GM03348 (cell line): Measurements from ENCODE around the gene DLST.

Source experiments
- DNase-seq: peaks from one replicate; pipeline ENCODE4 v3.0.0; 2012; ENCODE audit warnings: low spot score

The DLST gene

DNA sequence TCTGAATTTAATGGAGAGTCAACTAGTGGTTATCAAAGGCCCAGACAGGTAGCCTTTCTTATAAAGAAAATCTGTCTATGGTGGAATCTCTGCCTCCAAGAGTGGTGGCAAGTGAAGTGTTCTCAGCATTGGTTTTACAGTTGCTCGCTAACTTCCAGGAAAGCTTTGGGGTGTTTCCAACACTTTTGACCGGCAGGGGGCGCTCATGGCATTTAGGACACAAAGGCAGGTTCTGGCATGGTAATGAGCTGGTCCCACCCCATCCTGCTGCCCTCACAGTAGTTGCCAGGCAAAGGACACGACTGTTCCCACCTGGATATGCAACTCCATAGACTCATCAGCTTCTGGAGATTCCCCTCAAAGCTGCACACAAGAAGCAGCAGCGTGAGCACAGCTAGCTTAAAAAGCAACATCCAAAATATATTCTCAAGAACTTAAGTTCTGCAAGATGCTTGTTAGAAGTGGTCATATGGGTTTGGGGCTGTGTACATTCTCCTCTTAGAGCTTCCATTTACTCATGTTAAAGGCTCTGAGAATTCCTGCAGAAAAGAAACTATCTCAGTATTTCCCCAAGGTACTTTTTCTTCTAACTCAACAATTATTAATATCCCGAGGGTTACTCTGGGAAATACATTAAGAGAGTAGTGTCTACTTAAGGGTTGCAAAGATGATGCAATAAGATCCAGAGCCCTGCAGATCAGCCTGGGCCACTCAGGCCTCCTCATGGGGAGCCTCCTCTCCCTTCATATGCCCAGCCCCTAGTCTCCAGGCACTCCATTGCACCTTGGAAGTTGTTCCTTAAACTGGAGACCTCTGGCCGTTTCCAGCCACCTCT, 20.6 kb upstream of the DLST start:
- DNase-seq, result peak; percentile 85

DNA sequence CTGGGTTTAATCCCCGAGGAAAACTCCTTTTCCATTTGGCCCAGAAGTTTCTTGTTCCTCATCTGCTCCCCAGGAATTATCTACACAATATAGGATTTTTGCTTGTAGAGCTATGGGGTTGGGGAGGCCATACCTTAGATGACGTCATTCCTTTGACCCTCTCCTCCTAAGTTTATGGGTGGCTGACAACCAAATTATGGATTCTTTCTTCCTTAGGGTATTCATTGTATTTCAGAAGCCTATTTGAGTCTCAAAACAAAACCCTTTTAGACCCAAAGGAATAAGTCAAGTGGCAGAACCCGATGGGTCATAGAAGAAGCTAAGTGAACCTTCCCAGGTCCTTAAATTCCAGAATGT, 20.0 kb upstream of the DLST start:
- no peak for DNase-seq

DNA sequence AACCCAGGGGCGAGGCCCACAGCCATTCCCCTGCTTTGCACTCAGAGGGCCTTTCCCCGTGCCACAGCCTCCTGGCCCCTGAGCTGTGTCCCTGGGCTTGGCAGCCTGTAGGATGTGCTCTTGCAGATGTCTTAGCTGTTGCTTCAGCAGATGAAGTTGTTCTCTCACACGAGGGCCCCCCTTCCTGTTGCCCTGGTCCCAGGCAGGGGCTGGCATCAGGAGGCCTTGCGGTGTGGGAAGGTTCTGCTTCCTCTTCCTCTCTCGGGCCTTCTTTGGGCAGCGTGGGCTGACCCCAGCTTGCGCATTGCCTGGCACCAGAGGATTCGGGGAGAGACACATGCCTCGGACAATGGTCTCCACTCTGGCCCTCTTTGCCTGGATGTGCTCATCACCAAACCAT, 18.4 kb upstream of the DLST start:
- no peak for DNase-seq

DNA sequence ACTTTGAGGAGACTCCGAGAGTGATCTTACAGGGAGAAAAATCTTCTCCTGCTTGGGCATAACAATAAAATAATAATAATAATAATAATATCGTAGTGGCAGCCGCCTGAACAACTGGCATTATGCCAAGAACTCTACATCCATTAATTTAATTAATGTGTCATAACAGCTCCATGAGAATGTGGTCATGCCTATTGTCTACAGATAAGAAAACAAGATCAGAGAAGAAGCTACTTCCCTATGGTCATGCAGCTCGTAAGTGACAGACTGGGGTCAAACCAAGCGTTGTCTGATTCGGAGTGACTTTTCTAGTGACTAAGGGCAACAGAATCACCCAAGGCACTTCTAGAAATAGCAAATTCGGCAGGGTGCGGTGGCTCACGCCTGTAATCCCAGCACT, 17.5 kb upstream of the DLST start:
- no peak for DNase-seq

DNA sequence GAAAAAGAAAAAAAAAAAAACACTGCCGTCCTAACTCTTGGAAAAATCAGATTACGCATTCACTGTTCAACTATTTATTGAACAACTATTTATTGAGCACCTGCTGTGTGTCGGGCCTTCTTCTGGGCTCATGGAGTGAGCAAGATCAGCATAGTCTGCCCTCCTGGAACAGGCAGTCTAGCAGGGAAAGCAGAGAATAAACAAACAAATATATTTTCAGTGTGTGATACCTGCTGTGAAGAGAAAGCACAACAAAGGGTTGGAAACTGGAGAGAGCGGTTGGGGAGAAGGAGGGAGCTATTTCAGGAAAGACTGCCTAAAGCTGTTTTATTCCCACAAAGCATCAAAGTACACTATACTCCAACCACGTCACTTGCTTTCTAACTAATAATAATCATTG, 16.6 kb upstream of the DLST start:
- no peak for DNase-seq

DNA sequence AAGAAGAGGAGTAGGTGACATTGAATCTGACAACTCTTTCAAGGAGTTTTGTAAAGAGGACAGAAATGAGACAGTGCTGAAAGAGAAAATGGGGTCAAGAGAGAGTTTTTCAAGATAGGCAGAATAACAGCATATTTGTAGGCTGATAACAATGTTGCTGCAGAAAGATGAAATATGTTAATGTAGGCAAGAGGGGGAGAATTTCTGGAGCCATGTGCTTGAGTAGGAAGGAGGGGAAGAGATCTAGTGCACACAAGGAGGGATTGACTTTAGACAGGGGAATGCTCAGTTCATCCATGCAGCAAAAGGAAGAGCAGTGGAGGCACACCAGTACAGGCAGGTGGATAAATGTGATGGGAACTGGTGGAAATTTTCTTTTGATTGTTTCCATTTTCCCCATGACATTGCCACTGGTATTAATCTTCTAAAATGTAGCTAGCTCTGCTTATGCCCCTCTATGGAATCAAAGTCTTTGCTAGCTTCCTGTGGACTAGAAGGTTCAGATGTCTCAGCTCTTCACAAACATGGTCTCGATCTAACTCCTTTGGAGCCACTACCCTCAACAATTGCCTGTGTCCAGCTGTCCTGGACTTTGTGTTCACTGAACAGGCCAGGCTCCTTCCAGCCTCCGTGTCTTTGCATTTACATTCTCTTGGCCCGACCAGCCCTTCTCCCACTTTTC, 14.9 kb upstream of the DLST start:
- DNase-seq, result no peak

DNA sequence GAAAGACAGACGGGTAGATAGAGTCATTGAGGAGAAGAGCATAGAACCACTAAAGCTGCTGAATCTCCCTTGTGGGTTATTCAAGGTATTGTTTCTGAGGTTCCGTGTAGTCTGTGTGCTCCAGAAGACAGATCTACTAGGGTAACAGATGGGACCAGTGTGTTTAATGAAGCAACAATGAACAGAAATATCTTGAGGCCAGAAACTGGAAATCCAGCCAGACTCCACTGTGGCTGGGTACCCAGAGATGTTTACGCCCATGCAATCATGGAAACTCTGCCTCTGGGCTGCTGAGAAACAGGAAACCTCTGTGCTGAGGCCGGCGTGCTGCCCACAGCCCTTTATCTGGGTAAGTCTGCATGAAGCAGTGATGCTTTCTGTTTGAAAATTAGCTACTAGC, 14.0 kb upstream of the DLST start:
- DNase-seq, result peak; percentile 79

DNA sequence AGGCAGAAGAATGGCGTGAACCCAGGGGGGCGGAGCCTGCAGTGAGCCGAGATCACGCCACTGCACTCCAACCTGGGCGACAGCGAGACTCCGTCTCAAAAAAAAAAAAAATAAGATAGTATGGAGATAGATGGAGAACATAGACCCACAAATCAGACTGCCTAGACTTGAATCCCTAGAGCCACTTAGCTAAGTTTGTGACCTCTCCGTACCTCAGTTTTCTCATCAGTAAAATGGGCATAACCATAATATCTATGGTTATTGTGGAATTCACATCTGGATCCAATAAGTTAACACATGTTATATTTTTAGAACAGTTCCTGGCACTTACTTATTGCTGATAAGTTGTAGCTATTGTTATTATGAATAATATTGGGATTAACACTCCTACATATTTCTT, 13.0 kb upstream of the DLST start:
- no peak for DNase-seq

DNA sequence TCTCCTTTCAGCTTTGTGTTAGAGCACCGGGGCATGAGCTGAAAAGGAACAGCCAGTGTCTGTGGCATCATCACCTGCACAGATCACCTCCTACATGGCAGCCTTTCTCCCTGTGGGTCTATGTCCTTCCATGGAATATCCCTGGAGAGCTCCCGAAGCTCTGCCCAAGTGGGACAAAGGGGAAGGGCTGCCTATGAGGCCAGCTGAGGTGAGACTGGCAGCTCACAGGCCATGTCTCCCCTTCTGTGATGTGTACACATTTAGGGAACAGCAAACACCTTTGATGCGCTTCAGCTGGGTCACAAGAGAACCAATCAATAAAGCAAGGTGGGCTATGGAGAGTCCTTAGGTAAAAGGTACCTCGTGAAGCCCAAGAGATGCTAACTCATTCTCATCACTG, 9.9 kb upstream of the DLST start:
- no peak for DNase-seq

DNA sequence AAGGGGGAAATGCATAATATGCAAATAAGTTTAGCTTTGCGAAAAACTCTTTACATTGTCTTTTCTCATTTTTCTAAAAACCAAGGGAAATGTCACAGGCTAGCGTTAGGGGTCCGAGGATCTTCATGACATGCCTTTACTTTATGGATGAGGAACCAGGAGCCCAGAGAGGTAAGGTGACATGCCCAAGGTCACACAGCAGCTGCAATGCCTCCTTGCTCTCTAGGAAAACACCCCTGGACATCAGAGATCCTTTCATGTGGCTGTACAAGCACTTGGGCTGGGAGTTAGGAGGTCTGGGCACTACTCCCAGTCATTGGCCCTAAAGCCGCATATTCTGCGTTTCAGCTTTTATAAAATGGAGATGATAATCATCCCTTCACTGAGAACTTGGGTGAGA, 6.5 kb upstream of the DLST start:
- DNase-seq, result no peak

DNA sequence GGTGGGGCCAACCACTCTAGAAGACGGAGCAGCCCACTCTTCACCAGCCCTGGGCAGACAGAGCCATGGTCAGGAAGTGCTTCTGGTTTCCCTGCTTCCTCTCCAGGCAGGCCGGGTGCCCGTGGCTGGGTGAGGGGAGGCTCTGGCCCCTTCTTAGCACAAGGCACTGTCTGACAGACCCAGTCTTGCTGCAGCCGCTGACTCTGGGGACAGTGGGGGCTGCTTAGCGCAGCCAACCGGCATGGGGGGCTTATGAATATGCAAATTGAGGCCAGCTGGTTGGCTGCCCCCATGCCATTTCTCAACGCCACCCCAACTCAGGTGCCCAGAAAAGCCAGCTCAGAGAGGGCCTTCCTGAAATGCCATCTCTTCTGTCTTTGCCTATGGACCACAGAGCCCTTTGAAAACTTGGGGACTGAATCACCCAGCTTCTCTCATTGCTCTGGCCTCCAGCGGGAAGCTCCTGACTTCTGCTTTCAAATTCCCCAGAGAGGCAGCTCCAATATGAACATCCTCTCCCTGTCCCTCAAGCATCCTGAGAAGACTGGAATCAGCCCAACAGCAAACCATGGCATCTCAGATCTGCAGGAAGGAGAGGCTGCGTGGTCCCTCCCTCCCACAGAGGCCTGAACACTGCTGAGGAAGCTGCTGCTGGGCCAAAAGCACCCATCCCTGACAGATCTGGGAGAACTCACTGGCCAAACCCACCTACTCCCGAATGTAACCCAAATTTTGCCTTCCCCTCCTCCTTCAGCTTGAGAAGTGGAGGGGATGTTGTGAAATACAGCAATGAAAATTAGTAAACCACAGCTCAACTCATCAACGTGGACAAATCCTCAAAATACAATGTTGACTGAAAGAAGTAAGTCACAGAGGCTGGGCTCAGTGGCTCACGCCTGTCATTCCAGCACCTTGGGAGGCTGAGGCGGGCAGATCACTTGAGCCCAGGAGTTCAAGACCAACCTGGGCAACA, 5.5 kb upstream of the DLST start, which contains the start of gene PROX2:
TSS of gene PROX2 (minus strand) at position 205 of the 973 bp plus-strand sequence. CDS start 12,311 bp downstream, outside the sequence.
- peak; percentile 17 for DNase-seq

DNA sequence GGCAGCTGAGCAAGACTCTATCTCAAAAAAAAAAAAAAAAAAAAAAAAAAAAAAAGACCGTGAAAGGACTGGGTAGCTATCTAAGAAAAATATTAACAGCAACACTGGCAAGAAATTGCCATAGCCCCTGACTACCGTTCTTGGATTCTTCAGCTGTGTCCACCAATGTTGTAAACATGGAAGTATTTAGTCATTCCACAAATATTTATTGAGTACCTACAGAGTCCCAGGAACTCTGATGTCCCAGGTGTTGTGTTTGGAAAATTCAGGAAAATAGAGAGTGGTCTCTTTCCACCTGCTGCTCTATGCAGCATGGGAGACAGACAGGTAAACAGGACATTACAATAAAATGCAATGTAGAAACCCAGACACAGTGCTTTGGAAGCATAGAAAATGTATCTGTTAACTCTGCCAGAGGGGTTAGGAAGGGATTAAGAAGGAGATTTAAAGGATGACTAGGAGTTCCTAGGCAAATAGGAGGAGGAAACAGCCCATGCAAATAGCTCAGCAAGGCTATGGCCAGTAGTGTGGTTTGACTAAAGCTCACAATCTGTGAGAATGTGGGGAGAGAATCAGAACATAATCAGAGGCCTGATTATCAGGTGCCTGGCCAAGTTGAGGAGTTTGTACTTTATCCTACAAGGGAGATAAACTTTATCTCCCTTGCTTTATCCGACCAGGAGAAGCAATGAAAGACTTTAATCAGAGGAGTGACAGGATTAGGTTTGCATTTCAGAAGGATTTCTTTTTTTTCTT, 2.1 kb upstream of the DLST start:
- no peak for DNase-seq

DNA sequence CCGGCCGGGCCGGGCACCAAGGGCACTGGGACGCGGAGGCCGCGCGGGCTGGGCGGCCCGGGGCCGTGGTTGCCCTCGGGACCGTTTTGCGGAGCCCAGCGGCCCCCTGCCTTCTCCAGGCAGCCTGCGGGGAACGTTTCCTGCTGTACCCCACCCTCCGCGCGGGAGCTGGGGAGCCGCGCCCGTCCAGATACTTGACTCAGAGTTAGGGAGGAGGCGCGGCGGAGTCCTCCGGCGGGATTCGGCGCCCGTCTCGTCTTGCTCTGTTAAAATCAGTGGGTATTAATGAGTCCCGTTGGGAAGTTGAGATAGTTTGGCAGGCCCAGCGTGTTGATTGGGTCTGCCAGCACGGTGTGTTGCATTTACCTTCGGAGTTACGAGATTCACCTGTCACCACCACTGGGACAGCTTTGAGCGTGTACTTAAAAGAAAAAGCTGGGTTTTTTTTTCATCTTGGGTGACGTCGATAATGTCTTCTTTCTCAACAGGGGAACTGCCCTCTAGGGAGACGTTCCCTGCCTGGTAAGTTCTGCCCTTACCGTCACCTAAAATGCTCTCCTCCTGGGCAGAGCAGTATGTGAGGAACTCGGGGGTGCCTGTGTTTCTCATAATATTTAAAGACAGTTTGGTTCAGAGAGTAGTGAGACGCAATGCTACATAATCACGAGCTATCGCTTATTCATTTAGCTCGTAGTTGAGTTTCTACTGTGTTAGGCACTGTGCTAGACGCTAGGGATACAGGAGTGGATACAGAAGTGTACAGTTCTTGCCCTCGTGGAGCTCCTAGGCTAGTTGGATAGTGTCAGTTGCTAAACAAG, 596 bp downstream of the DLST start:
- peak; percentile 72 for DNase-seq

DNA sequence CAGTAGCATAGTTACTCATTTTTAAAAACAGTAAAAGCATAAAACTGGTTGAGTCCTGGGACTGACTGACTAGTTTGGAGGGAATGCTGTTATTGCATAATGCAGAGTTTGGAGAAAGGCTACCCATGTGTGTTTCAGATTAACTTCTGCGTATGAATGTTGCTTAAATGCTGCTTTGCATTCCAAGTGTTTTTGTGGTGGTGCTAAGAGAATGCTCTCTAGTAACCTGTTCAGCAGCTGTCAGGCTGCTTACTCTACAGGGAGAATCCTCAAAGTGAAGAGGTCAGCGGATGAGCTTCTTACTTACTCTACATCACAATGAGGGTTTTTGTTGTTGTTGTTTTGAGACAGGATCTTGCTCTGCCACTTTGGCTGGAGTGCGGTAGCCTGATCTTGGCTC, 4.3 kb downstream of the DLST start:
- DNase-seq, result peak; percentile 87

DNA sequence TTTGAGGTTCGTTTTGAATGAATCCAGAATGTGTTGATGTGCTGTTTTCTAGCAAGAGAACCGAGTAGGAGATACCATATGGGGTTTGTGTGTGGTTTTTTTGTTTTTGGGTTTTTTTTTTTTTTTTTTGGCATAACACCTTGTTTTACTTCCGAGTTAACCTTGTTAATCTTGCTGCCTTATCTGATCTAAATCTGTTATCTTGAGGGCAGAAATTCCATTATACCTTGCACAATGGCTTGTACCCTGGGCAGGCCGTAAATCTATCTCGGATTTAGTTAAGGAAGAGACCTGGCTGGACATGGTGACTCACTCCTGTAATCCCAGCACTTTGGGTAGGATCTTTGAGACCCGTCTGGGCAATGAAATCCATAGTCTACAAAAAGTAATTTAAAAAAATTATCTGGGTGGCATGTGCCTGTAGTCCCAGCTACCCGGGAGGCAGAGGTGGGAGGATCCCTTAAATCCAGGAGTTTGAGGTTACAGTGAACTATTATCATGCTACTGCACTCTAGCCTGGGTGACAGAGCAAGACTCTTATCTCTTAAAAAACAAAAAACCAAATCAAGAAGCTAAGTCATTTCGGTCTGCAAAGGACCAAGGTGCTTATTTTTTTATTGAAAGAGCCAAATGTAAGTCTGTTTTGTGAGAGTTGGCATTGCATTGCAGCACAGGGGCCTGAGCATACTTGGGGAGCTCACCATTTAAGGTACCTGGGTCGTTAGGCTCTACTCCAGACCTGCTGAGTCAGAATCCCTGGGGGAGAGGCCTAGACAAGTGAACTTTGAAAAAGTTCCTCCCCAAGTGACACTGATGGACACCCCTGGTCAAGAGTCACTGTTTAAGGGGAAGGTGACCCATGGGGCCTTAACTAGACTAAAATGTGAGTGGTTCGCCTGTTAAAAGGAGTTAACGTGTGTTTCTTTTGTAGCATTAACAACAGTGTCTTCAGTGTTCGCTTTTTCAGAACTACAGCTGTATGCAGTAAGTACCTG, 6.7 kb downstream of the DLST start:
- no peak for DNase-seq

DNA sequence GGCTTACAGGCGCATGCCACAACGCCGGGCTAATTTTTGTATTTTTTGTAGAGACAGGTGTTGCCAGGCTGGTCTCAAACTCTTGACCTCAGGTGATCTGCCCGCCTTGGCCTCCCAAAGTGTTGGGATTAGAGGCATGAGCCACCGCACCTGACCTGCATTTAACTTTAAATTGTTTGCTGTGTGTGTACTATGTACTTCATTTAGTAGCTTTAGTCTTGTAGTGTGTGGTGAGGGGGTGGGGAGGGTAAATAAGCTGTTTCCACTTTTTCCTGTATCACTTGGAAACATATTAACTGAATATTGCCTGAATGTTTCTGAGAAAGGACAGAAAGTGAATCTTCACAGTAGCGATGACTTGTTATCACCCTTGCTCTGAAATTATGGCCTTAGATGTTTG, 8.5 kb downstream of the DLST start:
- no peak for DNase-seq

DNA sequence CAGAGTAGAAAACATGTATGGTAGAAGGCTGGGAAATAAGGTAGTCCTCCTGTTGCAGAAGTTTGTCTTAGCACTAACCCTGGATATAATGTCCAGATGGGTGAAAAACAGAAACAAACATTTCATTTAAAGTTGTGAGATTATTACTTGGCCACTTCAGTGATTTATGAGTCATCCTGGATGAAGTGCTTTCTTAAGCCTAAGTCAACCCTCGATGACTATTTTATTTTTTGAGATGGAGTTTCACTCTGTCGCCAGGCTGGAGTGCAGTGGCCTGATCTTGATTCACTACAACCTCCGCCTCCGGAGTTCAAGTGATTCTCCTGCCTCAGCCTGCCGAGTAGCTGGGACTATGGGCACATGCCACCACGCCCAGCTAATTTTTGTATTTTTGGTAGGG, 10.2 kb downstream of the DLST start:
- no peak for DNase-seq

DNA sequence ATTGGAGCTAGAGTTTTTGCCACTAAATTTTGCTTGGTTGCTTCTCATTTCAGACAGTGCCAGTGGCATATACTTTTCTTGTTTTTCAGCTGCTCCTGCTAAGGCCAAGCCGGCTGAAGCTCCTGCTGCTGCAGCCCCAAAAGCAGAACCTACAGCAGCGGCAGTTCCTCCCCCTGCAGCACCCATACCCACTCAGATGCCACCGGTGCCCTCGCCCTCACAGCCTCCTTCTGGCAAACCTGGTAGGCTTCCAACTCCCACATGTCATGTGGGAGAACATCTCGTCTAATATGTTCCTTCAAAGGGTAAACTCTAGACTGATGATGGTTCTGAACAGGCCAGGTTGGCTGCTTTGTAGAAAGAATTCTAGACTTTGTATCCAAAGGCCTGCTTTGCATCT, 11.0 kb downstream of the DLST start:
- no peak for DNase-seq

DNA sequence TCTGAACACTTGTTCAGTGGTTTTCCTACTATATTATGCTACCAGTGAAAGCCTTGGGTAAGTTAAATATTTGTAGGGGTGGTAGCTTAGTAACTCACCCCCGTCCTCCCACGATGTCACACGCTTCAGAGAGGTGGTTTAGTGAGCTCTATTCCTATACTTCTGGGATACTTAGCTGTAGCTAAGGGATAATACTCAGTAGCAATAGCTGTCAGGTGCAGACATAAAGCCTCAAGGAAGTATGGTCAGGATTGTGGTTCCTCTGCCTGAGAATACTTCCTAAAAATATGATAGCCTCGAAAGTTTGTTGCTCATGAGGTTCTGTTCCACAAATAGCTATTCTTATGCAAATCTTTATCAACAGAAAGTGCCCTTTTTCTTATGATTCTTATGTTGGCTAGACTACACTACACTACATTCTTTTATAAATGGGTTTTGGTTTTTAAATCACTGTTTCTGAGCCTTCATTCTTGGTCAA, 11.9 kb downstream of the DLST start:
- DNase-seq, result no peak

DNA sequence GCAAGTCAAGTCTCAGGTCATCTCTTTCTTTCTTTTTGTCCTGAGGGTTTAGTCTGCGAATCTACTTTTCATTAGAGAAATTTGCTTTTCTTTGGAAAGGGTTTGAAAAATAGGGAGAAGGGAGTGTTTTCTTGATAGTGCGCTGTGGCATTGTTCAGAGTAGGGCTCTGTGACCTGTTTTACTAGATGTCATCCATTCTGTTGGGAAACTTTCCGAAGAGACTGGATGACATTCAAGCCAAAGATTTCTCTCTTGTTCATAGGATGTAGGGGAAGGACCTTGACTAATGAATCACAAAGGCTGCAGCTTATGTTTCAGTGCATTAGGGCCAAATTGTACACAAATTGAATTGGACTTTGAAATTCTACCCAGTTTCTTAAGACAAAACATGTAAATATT, 14.7 kb downstream of the DLST start:
- no peak for DNase-seq
